Ishikawa (cell line): ENCODE data around the gene CYB5B.

Experiments used
- CEBPB ChIP-seq: IDR thresholded peaks from 2 replicates; pipeline ENCODE4 v1.6.1; 2012
- CREB1 ChIP-seq: IDR thresholded peaks from 2 replicates; pipeline ENCODE4 v1.6.1; 2012; ENCODE audit warnings: low read depth
- EGR1 ChIP-seq: IDR thresholded peaks from 2 replicates; pipeline ENCODE4 v1.6.1; 2012
- EP300 ChIP-seq: IDR thresholded peaks from 2 replicates; pipeline ENCODE4 v1.6.1; 2012; ENCODE audit warnings: borderline replicate concordance
- FOXM1 ChIP-seq: IDR thresholded peaks from 2 replicates; pipeline ENCODE4 v1.6.1; 2012; ENCODE audit warnings: low read depth, borderline replicate concordance
- NFIC ChIP-seq: IDR thresholded peaks from 2 replicates; pipeline ENCODE4 v1.6.1; 2012
- RAD21 ChIP-seq: IDR thresholded peaks from 2 replicates; pipeline ENCODE4 v1.6.1; 2012; ENCODE audit warnings: low read depth
- TAF1 ChIP-seq: IDR thresholded peaks from 2 replicates; pipeline ENCODE4 v1.6.1; 2012; ENCODE audit warnings: low read depth, mild to moderate bottlenecking
- TCF12 ChIP-seq: IDR thresholded peaks from 2 replicates; pipeline ENCODE4 v1.6.1; 2012; ENCODE audit warnings: low read depth
- TEAD4 ChIP-seq: IDR thresholded peaks from 2 replicates; pipeline ENCODE4 v1.6.1; 2012
- YY1 ChIP-seq: IDR thresholded peaks from 2 replicates; pipeline ENCODE4 v1.6.1; 2012; ENCODE audit warnings: low read depth
- ZBTB7A ChIP-seq: IDR thresholded peaks from 2 replicates; pipeline ENCODE4 v1.6.1; 2012; ENCODE audit warnings: low read depth
- TF ChIP-seq, protein P1 (sequence below): IDR thresholded peaks from 2 replicates; pipeline ENCODE4 v1.6.1; 2012
- TF ChIP-seq, protein P2 (sequence below): IDR thresholded peaks from 2 replicates; pipeline ENCODE4 v1.6.1; 2012; ENCODE audit warnings: low read depth, mild to moderate bottlenecking
- TF ChIP-seq, protein P3 (sequence below): IDR thresholded peaks from 2 replicates; pipeline ENCODE4 v1.6.1; 2012

Gene CYB5B

DNA sequence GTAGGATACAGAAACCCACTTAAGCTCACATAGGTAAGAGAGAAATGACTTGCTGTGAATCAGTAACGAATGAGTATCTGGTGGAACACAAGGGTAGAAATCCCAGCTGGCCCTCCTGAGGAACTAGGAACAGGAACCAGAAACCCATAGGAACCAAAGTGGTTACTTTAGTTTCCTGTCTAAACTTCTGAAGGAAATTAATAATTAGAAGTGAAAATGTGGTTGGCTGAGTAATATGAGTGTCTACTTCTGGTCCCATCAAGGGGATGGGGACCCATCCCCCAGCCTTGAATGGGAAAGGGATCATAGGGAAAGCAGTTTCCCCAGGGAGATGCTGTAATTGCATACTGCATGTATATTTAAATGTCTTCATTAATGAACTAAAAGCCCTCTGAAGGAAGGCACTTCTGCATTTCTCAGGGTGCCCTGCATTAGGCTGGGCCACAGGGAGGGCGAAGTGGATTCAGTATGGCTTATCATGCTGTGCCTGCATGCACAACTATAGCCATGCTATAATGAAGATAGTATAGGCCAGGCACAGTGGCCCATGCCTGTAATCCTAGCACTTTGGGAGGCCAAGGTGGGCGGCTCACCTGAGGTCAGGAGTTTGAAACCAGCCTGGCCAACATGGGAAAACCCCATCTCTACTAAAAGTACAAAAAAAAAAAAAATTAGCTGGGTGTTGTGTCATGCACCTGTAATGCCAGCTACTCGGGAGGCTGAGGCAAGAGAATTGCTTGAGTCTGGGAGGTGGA lies 45.6 kb downstream of the CYB5B start:
- TF ChIP-seq TCF12: no peak
- TF ChIP-seq TEAD4: no peak
- TF ChIP-seq, protein P1, sequence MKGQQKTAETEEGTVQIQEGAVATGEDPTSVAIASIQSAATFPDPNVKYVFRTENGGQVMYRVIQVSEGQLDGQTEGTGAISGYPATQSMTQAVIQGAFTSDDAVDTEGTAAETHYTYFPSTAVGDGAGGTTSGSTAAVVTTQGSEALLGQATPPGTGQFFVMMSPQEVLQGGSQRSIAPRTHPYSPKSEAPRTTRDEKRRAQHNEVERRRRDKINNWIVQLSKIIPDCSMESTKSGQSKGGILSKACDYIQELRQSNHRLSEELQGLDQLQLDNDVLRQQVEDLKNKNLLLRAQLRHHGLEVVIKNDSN: no peak
- no peak for TF ChIP-seq YY1
- no peak for TF ChIP-seq RAD21
- TF ChIP-seq ZBTB7A: no peak
- no peak for TF ChIP-seq EP300
- TF ChIP-seq FOXM1: no peak
- TF ChIP-seq TAF1: no peak
- TF ChIP-seq, protein P2, sequence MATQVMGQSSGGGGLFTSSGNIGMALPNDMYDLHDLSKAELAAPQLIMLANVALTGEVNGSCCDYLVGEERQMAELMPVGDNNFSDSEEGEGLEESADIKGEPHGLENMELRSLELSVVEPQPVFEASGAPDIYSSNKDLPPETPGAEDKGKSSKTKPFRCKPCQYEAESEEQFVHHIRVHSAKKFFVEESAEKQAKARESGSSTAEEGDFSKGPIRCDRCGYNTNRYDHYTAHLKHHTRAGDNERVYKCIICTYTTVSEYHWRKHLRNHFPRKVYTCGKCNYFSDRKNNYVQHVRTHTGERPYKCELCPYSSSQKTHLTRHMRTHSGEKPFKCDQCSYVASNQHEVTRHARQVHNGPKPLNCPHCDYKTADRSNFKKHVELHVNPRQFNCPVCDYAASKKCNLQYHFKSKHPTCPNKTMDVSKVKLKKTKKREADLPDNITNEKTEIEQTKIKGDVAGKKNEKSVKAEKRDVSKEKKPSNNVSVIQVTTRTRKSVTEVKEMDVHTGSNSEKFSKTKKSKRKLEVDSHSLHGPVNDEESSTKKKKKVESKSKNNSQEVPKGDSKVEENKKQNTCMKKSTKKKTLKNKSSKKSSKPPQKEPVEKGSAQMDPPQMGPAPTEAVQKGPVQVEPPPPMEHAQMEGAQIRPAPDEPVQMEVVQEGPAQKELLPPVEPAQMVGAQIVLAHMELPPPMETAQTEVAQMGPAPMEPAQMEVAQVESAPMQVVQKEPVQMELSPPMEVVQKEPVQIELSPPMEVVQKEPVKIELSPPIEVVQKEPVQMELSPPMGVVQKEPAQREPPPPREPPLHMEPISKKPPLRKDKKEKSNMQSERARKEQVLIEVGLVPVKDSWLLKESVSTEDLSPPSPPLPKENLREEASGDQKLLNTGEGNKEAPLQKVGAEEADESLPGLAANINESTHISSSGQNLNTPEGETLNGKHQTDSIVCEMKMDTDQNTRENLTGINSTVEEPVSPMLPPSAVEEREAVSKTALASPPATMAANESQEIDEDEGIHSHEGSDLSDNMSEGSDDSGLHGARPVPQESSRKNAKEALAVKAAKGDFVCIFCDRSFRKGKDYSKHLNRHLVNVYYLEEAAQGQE: no peak
- no peak for TF ChIP-seq CREB1
- TF ChIP-seq CEBPB: no peak
- TF ChIP-seq EGR1: no peak

DNA sequence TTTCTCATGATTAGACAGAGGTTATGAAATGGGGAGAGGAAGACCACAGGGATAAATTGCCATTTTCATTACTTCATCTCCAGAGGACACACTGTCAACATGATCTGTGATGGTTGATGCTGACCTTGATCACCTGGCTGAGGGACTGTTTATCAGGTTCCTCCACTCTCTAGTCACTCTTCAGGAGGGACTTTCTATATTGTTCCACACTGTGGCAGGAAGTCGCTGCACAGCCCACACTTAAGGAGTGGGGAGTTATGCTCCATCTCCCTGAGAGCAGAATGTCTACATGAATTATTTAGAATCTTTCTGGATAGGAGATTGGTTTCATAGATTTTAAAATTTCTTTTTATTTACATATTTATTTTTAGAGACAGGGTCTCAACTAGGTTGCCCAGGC lies 46.7 kb downstream of the CYB5B start:
- TF ChIP-seq, protein P3, sequence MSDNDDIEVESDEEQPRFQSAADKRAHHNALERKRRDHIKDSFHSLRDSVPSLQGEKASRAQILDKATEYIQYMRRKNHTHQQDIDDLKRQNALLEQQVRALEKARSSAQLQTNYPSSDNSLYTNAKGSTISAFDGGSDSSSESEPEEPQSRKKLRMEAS: no peak
- no peak for TF ChIP-seq FOXM1
- TF ChIP-seq CREB1: no peak
- no peak for TF ChIP-seq EGR1
- no peak for TF ChIP-seq NFIC
- TF ChIP-seq YY1: no peak
- TF ChIP-seq CEBPB: no peak
- no peak for TF ChIP-seq TCF12
- no peak for TF ChIP-seq EP300
- no peak for TF ChIP-seq RAD21
- no peak for TF ChIP-seq TEAD4
- no peak for TF ChIP-seq TAF1
- TF ChIP-seq, protein P1: no peak
- TF ChIP-seq ZBTB7A: no peak

DNA sequence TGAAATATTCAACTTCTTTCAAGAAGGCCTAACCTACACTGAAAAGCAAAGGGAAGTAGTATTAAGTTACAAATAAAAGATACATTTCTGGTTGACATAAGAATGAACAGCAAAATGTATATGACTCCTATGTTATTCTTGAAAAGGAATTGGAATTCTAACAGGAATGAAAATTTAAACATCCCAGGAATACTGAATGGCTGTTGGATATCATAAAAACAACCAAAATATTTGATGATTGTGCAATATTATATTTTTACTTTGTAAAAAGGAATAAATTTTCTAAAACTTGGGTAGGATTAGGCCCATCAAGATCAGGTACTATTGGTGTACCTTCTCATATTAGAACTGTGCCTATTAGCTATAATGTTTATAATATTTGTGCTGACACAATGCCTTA lies 50.0 kb downstream of the CYB5B start:
- TF ChIP-seq, protein P1: no peak
- TF ChIP-seq EGR1 (no peak), NFIC (no peak), TEAD4 (no peak), EP300 (no peak)

DNA sequence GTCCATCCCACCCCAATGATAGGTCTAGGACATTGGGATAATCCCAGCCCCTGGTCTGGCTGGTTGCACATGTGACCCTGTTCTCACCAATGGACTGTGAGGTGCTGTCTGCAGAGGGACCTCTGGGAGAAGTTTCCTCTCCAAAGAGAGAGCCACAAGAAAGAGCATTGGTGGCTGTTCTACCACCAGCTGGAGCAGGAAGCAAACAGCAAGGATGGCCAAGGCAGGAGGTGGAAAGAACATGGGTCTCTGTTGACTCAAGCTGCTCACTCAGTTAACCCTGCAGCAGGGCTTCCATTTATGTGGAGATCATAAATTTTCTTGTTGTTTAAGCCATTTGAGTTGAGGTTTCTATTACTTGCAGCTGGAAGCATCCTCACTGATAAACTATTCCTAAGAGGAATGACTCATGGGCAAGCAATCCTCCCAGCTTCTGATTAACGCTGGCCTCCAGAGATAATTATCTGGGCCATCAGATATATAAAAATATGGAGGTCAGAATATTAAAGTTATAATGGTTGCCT lies 52.6 kb downstream of the CYB5B start:
- no peak for TF ChIP-seq YY1
- TF ChIP-seq, protein P1: peak; percentile 72

DNA sequence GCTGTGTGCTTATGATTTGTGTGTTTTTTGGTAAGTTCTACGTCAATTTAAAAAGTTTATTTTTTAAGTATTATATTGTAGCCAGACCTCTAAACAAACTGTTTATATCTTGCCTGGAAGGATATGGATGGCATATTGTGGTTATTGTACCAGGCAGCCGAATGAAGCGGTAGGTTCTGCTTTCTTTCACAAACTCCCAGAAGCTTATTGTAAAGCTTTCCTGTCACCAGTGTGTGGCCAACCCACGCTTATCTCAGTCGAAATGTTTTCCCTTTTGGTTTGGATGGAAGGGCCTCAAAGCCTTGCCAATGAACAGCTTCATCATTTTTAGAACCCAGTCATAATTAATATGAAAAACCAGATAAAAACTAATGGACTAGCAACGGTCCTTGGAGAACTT lies 53.1 kb downstream of the CYB5B start:
- TF ChIP-seq EP300: no peak
- TF ChIP-seq TEAD4: no peak
- no peak for TF ChIP-seq CREB1
- TF ChIP-seq TAF1: no peak
- TF ChIP-seq, protein P2: no peak
- TF ChIP-seq YY1: no peak
- TF ChIP-seq, protein P1: no peak
- TF ChIP-seq RAD21: no peak
- no peak for TF ChIP-seq TCF12
- no peak for TF ChIP-seq FOXM1
